Measurements from ENCODE around the gene PARD6A.

DNA sequence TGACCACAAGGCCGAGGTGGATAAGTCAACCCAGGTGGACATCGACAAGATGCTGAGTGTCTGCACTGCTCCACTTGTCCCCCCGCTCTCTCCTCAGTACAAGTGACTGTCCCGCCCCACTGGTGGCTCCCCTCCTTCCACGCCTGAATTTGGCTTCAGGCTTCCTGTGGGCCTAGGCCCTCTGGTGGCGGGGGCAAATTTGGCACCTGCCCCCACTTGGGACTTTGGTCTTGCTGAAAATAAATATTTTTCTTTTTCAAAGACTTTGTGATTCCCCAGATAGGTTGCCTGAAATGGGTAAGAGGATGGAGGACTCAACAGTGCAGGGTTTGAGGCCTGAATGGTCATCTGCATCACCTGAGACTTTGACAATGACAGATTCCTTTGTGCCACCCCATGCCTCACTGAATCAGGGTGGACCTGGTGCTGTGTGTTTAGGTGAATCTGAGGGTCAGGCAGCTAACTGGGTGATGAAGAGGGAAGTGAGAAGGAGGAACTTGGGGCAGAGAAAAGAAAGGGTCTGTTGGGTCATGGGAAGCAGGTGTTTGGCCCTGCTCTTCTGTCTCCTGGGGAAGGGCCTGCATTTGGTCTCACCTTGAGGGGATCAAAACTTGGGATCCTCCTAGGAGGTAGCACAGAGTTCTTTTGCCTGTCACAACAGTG, 7.9 kb downstream of the PARD6A start:
- TF ChIP-seq POLR2A (IDR thresholded peaks at IDR 0.05; ENCODE audit: extremely low read depth, insufficient read length): no peak
- TF ChIP-seq, protein P1, sequence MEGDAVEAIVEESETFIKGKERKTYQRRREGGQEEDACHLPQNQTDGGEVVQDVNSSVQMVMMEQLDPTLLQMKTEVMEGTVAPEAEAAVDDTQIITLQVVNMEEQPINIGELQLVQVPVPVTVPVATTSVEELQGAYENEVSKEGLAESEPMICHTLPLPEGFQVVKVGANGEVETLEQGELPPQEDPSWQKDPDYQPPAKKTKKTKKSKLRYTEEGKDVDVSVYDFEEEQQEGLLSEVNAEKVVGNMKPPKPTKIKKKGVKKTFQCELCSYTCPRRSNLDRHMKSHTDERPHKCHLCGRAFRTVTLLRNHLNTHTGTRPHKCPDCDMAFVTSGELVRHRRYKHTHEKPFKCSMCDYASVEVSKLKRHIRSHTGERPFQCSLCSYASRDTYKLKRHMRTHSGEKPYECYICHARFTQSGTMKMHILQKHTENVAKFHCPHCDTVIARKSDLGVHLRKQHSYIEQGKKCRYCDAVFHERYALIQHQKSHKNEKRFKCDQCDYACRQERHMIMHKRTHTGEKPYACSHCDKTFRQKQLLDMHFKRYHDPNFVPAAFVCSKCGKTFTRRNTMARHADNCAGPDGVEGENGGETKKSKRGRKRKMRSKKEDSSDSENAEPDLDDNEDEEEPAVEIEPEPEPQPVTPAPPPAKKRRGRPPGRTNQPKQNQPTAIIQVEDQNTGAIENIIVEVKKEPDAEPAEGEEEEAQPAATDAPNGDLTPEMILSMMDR (IDR thresholded peaks at IDR 0.05; ENCODE audit: low read depth, low read length): peak; percentile 54
- no peak for TF ChIP-seq MYC (IDR thresholded peaks at IDR 0.05; ENCODE audit: low read depth, low read length)
- TF ChIP-seq, protein P2, sequence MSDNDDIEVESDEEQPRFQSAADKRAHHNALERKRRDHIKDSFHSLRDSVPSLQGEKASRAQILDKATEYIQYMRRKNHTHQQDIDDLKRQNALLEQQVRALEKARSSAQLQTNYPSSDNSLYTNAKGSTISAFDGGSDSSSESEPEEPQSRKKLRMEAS (IDR thresholded peaks at IDR 0.05; ENCODE audit: low read depth, low read length): no peak

All from NB4 (cell line).